ENCODE results near the gene IQGAP2.

DNA sequence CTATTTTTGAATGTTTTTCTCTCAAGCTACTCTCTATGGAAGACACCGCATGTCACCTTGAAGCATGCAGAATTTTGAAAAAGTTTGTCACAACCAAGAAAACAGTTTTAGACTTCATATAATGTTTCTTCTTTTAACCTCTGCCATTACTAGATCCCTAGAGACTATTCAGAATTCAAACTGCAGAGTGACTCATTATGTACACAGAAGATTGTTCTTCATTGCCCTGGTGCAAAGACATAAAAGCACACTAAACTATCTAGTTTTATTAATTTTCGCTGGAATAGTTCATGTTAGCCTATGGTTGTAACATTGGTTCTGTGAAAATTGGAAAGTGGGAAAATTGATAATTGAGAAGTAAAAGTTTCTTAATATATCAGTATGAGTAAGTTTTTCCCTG is 201.8 kb downstream of the IQGAP2 start:
- no peak for TF ChIP-seq ZFP3 (CRISPR knock-in tag; IDR thresholded peaks at IDR 0.05)
- TF ChIP-seq ARNTL (CRISPR knock-in tag; IDR thresholded peaks at IDR 0.05; ENCODE audit: borderline replicate concordance, low read depth) = no peak
- no peak for TF ChIP-seq RARB (CRISPR knock-in tag; IDR thresholded peaks at IDR 0.05)
- TF ChIP-seq ESRRG (CRISPR knock-in tag; IDR thresholded peaks at IDR 0.05) = no peak
- TF ChIP-seq POU6F1 (CRISPR knock-in tag; IDR thresholded peaks at IDR 0.05; ENCODE audit: borderline replicate concordance, low read depth) = no peak
- TF ChIP-seq ISL1 (CRISPR knock-in tag; IDR thresholded peaks at IDR 0.05) = no peak
- TF ChIP-seq ZNF70 (CRISPR knock-in tag; IDR thresholded peaks at IDR 0.05) = no peak
- TF ChIP-seq, protein P1, sequence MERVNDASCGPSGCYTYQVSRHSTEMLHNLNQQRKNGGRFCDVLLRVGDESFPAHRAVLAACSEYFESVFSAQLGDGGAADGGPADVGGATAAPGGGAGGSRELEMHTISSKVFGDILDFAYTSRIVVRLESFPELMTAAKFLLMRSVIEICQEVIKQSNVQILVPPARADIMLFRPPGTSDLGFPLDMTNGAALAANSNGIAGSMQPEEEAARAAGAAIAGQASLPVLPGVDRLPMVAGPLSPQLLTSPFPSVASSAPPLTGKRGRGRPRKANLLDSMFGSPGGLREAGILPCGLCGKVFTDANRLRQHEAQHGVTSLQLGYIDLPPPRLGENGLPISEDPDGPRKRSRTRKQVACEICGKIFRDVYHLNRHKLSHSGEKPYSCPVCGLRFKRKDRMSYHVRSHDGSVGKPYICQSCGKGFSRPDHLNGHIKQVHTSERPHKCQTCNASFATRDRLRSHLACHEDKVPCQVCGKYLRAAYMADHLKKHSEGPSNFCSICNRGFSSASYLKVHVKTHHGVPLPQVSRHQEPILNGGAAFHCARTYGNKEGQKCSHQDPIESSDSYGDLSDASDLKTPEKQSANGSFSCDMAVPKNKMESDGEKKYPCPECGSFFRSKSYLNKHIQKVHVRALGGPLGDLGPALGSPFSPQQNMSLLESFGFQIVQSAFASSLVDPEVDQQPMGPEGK (CRISPR knock-in tag; IDR thresholded peaks at IDR 0.05; ENCODE audit: borderline replicate concordance) = no peak
- no peak for TF ChIP-seq CREB5 (CRISPR knock-in tag; IDR thresholded peaks at IDR 0.05; ENCODE audit: low read depth)
- no peak for TF ChIP-seq SNAI2 (CRISPR knock-in tag; IDR thresholded peaks at IDR 0.05)
- TF ChIP-seq BACH2 (CRISPR knock-in tag; IDR thresholded peaks at IDR 0.05; ENCODE audit: borderline replicate concordance) = no peak
- no peak for TF ChIP-seq ZFP30 (CRISPR knock-in tag; IDR thresholded peaks at IDR 0.05)
- no peak for TF ChIP-seq CSRNP3 (CRISPR knock-in tag; IDR thresholded peaks at IDR 0.05)

All from SK-N-SH treated with all-trans-retinoic acid at 6 μM for 48 hours (cell line).